HL-60 (cell line): ENCODE data around the gene BCAT1.

Source experiments
- CTCF ChIP-seq: IDR thresholded peaks from one replicate; pipeline ENCODE4 v1.5.1; 2011; ENCODE audit warnings: low read length, control low read depth, inconsistent platforms; ENCODE audit not compliant: insufficient read depth
- POLR2AphosphoS5 ChIP-seq: IDR thresholded peaks from 2 replicates; pipeline ENCODE4 v1.6.1; 2012; ENCODE audit warnings: low read depth
- REST ChIP-seq: IDR thresholded peaks from 2 replicates; pipeline ENCODE4 v1.6.1; 2012; ENCODE audit warnings: low read depth; ENCODE audit not compliant: insufficient replicate concordance

GRCh38 chr12:24979329-24979728 lies 30.4 kb upstream of the BCAT1 start:
- TF ChIP-seq CTCF (no peak), POLR2AphosphoS5 (no peak), REST (no peak)
